NCI-H2081 treated with DMSO at 0.1 percent for 48 hours (cell line): Measurements from ENCODE around the gene ZBTB16.

ENCODE experiments used
- DNase-seq: peaks from one replicate; lab custom pipeline; 2025; lab: John Stamatoyannopoulos, UW

Gene ZBTB16

GRCh38 chr11:114261791-114262190, 202.3 kb downstream of the ZBTB16 start:
- no peak for DNase-seq

DNA sequence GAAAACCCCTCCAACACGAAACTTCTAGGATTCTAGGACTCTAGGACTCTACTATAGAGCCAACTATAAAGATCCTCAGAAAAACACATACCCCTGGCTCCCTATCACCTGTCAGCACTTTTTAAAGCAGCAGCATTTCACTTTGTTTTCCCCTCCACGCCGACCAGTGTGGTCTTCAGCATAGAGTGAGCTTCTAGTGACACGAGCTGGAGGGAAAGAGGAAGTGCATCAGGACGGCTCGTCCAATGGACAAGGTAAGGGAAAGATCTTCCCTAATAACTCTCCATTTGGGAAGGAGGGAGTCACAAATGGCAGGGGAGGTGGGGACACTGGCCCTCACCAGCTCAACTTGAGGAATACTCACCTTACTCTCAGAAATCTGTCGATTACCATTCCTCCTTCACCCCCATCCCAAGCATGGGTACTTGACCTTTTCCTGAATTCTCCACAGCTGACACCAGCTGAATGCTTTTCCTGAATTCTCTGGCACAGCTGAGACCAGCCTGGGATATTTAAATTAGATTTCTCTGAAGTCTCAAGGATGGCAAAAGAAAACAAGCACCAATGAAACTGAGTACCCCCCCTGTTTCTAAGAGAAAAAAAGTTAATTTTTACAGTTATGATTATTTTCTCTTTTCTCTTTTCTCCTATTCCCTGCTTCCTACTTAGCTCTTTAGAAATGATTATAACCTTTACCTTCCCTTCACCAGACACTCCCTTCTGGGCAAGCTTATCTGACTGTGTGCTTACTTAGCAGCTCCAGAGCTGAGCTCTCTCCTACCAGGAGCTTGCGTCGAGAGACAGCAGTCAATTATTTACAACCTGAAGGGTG, 203.4 kb downstream of the ZBTB16 start:
- no peak for DNase-seq

DNA sequence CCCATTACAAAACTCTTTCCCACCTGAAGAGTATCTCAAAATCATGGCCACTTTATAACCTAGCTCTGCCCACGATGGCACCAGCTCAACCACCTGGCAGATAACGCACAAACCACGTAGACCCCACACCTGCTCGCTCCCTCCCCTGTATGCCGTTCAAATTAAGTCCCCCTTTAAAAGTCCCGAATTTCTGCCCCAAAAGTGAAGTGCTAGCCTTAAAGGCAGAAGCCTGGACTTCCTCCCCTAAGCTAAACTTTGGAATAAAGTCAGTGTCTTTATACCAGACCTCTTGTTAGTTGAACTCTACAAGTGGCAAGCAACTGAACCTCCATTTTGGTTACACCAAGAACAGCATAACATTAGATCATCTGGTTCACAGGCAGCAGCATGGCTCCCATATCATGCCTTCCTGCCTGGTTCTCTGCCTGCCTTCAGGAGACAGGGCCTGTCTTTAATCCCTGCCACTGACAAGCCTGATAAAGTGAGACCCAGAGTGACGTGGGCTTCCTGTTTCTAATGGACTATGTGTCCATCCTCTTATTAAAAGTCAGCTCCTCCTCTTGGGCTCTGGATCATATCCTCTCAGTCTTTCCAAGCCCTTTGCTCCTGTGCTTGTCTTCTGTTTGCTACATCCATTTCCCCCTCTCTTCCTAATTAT, 204.1 kb downstream of the ZBTB16 start:
- DNase-seq, result no peak

DNA sequence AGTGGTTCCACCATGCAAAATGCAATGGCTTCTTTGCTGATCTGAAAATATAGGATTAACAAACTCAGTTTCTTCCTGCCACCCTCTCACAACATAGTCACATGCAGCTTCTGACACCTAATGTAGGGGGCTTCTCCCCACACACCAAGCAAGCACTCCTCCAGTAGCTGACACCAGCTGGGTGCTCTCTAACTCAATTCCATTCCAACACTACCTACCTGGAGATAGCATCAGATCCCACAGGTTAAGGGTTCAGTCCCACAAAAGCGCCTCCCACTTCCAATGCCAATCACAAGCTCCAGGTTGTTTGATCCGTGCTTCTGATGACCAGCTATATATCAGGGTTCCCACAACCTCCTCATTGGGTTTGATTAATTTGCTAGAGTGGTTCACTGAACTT, 204.9 kb downstream of the ZBTB16 start:
- no peak for DNase-seq

DNA sequence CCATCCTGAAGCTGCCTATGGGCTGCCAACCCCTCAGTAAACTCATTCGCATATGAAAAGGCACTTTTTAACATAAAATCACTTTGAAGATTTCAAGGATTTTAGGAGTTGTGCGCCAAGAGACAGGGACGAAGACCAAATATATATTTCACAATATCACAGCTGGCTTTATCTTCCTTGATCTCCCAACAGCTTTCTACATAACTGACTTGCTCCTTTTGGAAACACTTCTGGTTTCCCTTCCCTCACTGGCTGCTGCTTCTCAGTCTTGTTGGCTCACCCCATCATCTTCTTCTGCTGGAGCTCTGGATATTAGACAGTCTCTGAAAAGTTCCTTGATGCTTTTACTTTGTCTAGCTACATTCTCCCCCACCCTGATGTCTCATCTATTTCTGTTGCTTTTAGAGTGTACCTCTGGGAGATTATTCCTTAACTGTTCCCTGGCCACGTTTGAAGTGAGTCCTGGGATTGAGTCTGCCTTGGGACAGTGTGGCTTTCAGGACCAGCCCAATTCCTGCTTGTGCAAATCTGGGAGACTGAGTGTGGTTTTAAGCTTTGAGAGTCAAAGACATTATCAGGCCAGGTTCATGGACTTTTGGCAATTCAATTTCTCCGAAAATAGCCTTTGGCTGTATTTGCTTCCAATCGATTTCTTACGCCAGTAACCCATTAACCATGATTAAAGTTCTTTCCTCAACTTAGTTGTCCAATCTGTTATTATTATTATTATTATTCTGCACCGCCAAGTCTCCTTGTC, 205.8 kb downstream of the ZBTB16 start:
- DNase-seq, result no peak

DNA sequence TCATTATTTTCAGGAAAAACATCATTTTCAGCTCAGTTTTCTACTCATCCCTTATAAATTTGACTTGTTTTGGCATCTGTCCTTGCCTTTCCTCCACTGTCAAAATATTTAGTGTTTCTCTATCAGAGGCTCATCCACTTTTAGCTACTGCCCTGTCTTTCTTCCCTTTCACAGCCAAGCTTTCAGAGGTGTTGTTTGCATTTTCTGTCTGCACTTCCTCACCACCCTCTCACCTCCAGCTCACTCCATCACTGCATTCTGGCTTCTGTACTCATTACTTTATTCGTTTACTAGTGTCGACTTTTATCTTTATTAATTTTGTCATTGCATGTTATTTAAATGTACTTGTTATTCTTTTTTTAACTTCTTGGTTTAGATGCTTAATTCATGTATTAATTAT, 210.0 kb downstream of the ZBTB16 start:
- no peak for DNase-seq

DNA sequence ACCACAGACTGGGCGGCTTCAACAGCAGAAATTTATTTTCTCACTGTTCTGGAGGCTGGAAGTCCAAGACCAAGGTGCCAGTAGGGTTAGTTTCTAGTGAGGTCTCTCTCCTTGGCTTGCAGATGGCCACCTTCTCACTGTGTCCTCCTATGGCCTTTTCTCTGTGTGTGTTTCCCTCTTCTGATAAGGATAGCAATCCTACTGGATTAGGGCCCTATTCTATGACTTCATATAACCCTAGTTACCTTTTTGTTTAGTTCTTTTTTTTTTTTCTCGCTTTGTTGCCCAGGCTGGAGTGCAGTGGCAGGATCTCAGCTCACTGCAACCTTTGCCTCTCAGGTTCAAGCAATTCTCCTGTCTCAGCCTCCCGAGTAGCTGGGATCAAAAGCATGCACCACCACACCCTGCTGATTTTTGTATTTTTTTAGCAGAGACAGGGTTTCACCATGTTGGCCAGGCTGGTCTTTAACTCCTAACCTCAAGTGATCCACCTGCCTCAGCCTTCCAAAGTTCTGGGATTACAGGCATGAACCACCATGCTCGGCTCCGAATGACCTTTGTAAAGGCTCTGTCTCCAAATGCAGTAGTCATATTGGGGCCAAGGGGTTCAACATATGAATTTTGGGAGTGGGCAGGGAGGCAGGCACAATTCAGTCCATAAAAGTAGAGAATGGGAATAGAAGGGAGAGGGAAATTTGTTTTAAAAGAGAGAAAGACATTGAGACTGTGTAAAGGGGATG, 211.2 kb downstream of the ZBTB16 start:
- DNase-seq, result no peak

DNA sequence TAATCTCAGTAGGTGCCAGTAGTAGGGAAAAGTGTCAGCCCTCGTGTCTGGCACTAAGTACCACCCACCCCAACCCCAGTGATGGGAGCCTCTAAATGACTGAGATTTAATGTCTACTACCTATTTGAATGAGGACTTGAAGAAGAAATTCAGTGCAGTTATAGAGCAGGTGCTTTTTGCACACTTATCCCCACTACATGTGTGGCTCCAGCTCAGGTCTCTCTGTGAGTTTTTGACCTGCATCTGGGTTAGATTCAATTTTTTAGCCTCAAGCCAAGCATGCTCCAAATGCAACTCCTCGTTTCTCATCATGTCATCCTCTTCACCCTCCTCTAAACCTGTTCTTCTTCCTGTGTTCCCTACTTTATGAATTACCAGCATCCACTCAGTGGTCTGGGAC, 211.8 kb downstream of the ZBTB16 start:
- no peak for DNase-seq

- no peak for DNase-seq
Measured at GRCh38 chr11:114272311-114272710, 212.8 kb downstream of the ZBTB16 start.

DNA sequence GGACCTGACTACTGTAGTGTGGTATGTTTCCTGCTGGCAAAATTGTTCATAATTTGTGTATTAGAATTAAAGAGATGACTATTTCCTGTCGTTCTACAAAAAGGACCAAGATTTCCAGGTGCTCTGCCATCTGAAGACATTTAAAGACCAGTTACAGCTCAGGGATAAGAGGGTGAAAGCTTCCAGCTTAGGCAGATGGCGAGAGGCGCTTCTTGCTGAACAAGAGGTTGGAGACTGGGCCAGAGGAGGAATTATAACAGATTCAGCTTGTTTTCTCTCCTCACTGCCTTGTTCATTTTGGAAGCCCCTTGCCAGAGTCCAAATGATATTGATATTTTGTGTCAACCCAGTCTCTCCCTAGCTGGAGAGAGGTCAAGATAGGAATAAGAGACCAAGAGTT, 213.6 kb downstream of the ZBTB16 start:
- no peak for DNase-seq

DNA sequence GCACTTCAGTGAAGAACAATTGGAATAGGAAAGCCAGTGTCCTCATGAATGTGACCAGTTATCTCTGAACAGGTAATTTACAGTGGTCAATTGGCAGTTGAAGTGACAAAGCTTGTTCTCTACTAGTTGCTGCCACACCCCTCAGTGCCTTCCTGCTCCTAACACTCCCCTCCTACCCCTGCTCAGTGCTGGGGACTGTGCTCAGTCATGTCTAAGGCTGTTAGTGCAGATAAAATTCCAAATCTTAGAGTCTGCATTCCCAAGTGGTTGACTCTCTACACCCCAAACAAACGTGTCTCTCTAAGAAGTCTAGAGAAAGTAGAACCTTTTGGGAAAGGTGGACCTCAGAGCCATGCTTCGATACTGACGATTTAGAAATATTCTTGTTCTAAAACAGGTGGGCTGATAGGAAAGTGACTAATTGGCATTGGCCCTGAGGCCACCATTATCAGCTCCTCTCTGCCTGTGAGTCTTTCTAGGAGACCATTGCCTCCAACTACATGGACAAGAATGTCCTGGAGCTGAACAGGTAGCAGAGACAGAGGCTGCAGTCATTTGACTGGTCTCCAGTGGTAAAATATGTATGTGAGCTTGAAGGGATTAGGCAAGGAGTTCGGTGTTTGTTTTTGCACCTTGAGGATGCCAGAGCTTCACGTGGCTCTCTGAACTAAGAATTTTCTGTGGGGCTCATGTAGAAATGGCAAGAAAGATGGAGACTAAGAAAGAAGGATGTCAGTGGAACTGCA, 214.6 kb downstream of the ZBTB16 start:
- DNase-seq, result no peak

GRCh38 chr11:114274637-114275036, 215.1 kb downstream of the ZBTB16 start:
- DNase-seq, result no peak

GRCh38 chr11:114275280-114275679, 215.8 kb downstream of the ZBTB16 start:
- no peak for DNase-seq

GRCh38 chr11:114276077-114276476, 216.6 kb downstream of the ZBTB16 start:
- DNase-seq, result no peak

DNA sequence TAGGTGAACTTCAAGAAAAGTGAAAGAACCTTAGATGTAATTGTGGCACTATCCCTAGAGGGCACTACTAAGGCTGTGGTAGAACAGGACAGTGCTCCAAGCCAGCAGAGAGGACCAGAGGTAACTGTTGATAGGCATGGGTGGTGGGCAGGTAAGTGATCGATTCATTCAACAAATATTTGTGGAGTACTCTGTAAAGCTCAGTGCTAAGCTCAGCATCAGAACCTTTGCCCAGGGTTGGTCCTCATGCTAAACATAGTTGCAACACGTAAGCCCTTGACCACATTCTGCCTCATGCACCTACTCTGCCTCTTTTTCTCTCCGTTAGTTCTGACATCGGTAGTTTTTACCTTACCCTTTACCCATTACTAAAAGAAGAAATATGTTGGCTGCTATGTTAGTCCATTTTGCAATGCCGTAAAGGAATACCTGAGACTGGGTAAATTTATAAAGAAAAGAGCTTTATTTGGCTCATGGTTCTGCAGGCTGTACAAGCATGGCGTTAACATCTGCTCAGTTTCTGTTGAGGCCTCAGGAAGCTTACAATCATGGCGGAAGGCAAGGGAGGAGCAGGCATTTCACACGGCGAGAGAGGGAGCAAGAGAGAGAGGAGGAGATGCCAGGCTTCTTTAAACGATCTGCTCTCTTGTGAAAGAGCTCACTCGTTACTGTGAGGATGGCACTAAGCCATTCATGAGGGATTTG, 218.3 kb downstream of the ZBTB16 start:
- no peak for DNase-seq

DNA sequence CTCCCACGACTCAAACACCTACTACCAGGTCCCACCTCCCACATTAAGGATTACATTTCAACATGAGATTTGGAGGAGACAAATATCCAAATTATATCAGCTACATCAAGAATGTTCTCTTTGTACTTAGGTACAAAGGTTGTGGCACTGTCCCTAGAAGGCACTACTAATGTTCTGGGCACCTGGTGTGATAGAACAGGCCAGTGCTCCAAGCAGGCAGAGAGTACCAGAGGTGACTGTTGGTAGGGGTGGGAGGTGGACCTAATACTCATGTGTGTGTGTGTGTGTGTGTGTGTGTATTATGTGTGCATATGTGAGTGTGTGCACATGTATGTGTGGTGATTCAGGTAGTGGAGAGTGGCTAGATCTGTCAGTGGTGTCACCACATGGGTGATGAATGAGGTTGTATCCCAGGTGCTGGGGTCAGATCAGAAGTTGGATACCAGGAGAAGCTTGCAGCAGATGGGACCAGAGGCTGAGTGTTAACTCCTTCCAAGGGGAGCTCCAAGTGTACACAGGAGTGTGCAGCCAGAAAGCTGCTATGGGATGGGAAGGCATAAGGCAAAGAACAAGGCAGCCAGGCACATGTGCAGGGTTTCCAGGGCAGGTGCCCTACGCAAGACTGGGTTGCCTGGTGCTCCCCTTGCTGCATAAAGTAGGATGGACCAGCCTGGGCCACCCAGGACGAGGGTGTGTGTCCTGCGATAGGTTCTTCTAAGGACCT, 219.0 kb downstream of the ZBTB16 start:
- no peak for DNase-seq

GRCh38 chr11:114279792-114280546, 220.5 kb downstream of the ZBTB16 start:
- DNase-seq, result no peak

DNA sequence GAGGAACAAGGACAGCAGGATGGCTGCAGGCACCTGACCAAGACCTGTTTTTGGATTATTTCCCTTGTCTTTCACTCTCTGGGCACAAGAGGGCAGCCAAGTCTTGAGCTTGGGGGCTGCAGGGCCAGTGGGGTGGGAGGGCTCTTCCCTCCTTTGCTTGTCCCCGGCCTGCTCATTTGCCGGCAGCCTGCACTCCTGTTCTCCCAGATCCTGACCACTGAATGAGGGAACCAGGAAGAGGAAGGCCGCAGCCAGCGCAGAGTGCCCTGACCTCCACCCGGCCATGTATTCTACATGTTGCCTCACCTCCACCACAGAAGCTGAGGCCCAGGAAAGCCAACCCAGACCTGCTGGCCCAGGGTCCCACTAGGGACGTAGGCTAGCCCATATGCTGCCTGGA, 221.2 kb downstream of the ZBTB16 start:
- peak; percentile 61 for DNase-seq

GRCh38 chr11:114281388-114281956, 222.0 kb downstream of the ZBTB16 start:
- no peak for DNase-seq
